OCI-LY1 (cell line): ENCODE data around the gene CASTOR2.

Source experiments
- EZH2 ChIP-seq: fragments of 200-600 bp; sonication (generic), shearing (Covaris generic); IDR thresholded peaks from 2 replicates; pipeline ENCODE4 v1.8.0; 2017; ENCODE audit warnings: borderline replicate concordance, mixed run types, mild to moderate bottlenecking, antibody characterized with exemption, low read length, moderate library complexity, mixed read lengths
- TF ChIP-seq, protein P1 (sequence below): fragments of 200-600 bp; sonication (generic), shearing (Covaris generic); IDR thresholded peaks from 2 replicates; pipeline ENCODE4 v1.5.1; 2017; ENCODE audit warnings: mild to moderate bottlenecking, antibody characterized with exemption, low read length, moderate library complexity, mixed read lengths

DNA sequence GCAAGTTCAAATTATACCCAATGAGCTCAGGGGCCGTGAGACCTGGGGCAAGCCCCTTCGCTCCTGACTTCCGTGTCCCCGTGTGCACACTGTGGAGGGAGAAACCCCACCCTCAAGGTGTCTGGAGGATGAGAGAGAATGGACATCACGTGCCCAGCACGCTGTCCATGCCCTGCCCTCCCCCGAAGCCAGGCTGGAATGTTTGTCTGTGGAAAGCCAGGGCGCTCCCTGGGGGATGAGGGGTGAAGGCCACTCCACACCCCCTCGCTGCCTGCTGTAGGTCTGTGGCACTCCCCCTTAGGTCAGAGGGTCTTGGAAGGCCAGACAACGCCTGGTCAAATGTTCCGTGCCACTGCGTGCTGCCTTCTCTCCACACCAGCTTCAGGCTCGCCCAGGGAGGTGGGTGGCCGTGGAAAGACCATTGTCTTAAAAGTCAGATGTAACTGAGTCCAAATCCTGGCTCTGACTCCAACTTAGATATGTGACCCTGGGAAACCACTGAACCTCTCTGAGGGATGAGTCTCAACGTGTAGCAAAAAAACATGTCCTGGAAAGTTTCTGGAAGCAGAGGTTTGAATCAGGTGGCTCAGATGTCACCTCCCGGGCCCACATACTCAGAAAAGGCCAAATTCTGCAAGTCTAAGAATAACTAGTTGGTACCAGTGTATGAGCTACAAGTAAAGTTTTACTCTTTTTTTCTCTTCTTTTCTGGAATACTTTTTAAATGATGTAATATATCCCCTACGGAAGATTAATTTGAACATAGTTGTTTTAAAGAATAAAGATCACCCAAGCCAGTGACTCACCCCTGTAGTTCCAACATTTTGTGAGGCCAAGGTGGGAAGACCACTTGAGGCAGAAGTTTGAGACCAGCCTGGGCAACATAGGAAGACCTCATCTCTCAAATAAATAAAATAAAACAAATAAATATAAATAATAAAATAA, 84.2 kb downstream of the CASTOR2 start:
- TF ChIP-seq, protein P1, sequence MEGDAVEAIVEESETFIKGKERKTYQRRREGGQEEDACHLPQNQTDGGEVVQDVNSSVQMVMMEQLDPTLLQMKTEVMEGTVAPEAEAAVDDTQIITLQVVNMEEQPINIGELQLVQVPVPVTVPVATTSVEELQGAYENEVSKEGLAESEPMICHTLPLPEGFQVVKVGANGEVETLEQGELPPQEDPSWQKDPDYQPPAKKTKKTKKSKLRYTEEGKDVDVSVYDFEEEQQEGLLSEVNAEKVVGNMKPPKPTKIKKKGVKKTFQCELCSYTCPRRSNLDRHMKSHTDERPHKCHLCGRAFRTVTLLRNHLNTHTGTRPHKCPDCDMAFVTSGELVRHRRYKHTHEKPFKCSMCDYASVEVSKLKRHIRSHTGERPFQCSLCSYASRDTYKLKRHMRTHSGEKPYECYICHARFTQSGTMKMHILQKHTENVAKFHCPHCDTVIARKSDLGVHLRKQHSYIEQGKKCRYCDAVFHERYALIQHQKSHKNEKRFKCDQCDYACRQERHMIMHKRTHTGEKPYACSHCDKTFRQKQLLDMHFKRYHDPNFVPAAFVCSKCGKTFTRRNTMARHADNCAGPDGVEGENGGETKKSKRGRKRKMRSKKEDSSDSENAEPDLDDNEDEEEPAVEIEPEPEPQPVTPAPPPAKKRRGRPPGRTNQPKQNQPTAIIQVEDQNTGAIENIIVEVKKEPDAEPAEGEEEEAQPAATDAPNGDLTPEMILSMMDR = no peak
- TF ChIP-seq EZH2 = no peak
